Measurements from ENCODE around the gene HOMER3.

Gene HOMER3

GRCh38 chr19:18879579-18880373, 61.2 kb downstream of the HOMER3 start:
- H3K4me3 ChIP-seq (ENCODE audit: low read depth, low read length): no peak overlapping the region

Measured in iPS-11a (cell line).